SW480 (cell line): ENCODE measurements around the gene CT45A7.
"Not testable (repeated sequence)": the region's sequence is repeated elsewhere in the genome, so short reads cannot be mapped to it uniquely, and the experiment has no call there.

Source experiments
- DNase-seq: peaks from one replicate; pipeline ENCODE4 v3.0.0-alpha.2; 2016; ENCODE audit warnings: low spot score

Gene CT45A7

GRCh38 chrX:135837180-135837579, at the start of gene CT45A7:
CT45A7 (minus strand) TSS chrX:135837280; CDS start chrX:135833533, 3,747 bp downstream.
- DNase-seq, result not testable (repeated sequence)

- not testable (repeated sequence) for DNase-seq
Measured at GRCh38 chrX:135882741-135883140, 45.7 kb upstream of the CT45A7 start.

GRCh38 chrX:135871712-135872111, 34.6 kb upstream of the CT45A7 start, which contains the start of gene CT45A9:
CT45A9 (minus strand) TSS chrX:135871812; CDS start chrX:135868061, 3,751 bp downstream.
- not testable (repeated sequence) for DNase-seq

- DNase-seq, result not testable (repeated sequence)
Measured at GRCh38 chrX:135854438-135854837, 17.4 kb upstream of the CT45A7 start, which contains the start of gene CT45A8. CT45A8 (minus strand) TSS chrX:135854538; CDS start chrX:135850783, 3,755 bp downstream.

GRCh38 chrX:135819912-135820311, 17.2 kb downstream of the CT45A7 start, which contains the start of gene CT45A2:
CT45A2 (minus strand) TSS chrX:135820012; CDS start chrX:135816265, 3,747 bp downstream.
- DNase-seq, result not testable (repeated sequence)

- DNase-seq, result not testable (repeated sequence)
Measured at GRCh38 chrX:135802687-135803086, 34.4 kb downstream of the CT45A7 start, which contains the start of gene CT45A6. CT45A6 (minus strand) TSS chrX:135802787; CDS start chrX:135798993, 3,794 bp downstream.

- not testable (repeated sequence) for DNase-seq
Measured at GRCh38 chrX:135785403-135785802, 51.7 kb downstream of the CT45A7 start, which contains the start of gene CT45A5. CT45A5 (minus strand) TSS chrX:135785503; CDS start chrX:135781729, 3,774 bp downstream.
